ENCODE data around the gene RNF144A.

RNF144A gene

DNA sequence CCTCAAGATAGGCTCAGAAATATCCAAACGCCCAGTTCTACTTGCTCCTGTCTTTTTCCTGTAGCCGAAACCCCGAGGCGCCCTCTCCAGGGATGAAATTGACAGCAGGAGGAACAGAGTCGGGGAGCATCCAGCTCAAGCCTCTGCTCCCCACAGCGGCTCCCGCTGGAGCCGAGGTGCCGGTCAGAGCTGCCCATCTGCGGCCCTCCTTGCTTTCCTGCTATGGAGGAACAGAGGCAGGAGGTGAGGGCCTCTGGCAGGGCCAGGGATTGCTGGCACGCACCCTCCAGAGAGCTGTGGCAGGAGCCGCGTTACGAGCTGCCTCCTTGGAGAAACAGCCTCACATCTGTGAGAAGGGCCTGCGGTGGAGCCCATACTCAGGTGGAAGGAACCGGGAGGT, 172.1 kb downstream of the RNF144A start:
- no peak for DNase-seq (ENCODE audit: low spot score)

DNA sequence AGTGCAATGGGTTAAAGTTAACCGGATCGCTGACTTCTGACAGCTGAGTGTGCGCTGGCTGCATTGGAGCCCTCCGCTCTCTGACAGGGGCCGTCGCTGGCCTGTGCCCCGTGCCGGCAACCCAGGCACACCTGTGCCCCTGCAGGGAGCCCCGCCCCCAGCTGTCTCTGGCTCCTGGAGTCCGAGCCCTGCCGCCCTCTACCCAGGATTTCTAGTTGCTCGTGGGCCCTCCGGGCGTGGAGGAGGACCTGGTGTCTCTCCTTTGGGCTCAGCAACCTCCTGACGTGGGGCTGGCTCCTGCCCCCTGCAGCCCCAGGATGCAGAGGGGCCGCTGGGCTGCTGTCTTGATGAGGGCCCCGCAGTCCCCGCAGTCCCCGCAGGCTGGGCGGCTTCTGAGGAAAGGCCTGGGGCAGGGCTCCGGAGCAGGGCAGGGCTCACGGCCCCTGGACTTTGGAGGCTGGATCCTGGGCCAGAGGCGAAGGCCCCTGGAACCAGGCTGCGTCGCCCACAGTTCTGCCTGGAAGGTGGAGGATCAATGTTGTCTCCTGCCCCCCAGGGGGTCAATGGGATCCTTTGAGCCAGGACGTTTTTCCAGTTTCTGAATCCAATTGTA, 172.8 kb downstream of the RNF144A start:
- DNase-seq (ENCODE audit: low spot score), result no peak

DNA sequence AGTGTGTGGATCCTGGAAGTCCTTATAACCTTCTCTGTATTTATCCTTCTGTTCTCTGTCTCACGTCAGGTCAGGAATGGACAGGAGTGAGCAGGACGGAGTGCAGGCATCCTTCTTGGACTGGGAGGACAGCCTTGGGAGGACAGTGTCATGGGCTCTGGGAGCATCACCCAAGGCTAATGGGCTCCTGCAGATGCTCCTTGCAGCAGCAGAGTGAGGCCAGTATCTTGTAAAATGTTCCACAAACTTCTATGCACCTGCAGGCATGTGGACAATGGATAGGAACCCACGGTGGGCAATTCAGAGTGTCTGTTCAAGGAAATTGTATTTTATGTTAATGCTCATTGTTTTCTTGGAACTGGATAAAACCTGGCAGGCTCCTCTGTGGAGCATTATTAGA, 176.2 kb downstream of the RNF144A start:
- no peak for DNase-seq (ENCODE audit: low spot score)

All from hepatic stellate cell (primary cell).